ENCODE measurements around the gene CUL1.

CUL1 gene

GRCh38 chr7:148698397-148699023 lies at the start of gene CUL1:
Gene CUL1 (plus strand): TSS chr7:148698903. CDS start chr7:148730123, 31,220 bp downstream.
- peak; percentile 86 for DNase-seq (ENCODE audit: low read depth)

GRCh38 chr7:148650232-148650858 lies 48.4 kb upstream of the CUL1 start:
- DNase-seq (ENCODE audit: low read depth): no peak

- DNase-seq (ENCODE audit: low read depth): no peak
Measured at GRCh38 chr7:148652773-148653172, 45.9 kb upstream of the CUL1 start.

- no peak for DNase-seq (ENCODE audit: low read depth)
Measured at GRCh38 chr7:148657929-148658328, 40.8 kb upstream of the CUL1 start.

GRCh38 chr7:148661471-148661870 lies 37.2 kb upstream of the CUL1 start:
- no peak for DNase-seq (ENCODE audit: low read depth)

- no peak for DNase-seq (ENCODE audit: low read depth)
Measured at GRCh38 chr7:148662646-148663045, 36.1 kb upstream of the CUL1 start.

- DNase-seq (ENCODE audit: low read depth): no peak
Measured at GRCh38 chr7:148664324-148664723, 34.4 kb upstream of the CUL1 start.

- DNase-seq (ENCODE audit: low read depth): no peak
Measured at GRCh38 chr7:148665221-148665620, 33.5 kb upstream of the CUL1 start.

GRCh38 chr7:148669927-148670326 lies 28.8 kb upstream of the CUL1 start:
- no peak for DNase-seq (ENCODE audit: low read depth)

GRCh38 chr7:148670374-148670773 lies 28.3 kb upstream of the CUL1 start:
- DNase-seq (ENCODE audit: low read depth): no peak

- DNase-seq (ENCODE audit: low read depth): no peak
Measured at GRCh38 chr7:148670807-148671206, 27.9 kb upstream of the CUL1 start.

- no peak for DNase-seq (ENCODE audit: low read depth)
Measured at GRCh38 chr7:148672041-148672440, 26.7 kb upstream of the CUL1 start.

GRCh38 chr7:148674689-148675088 lies 24.0 kb upstream of the CUL1 start:
- DNase-seq (ENCODE audit: low read depth): no peak

- DNase-seq (ENCODE audit: low read depth): no peak
Measured at GRCh38 chr7:148676291-148676690, 22.4 kb upstream of the CUL1 start.

- DNase-seq (ENCODE audit: low read depth): no peak
Measured at GRCh38 chr7:148681821-148682220, 16.9 kb upstream of the CUL1 start.

GRCh38 chr7:148684289-148684830 lies 14.3 kb upstream of the CUL1 start:
- DNase-seq (ENCODE audit: low read depth): no peak

GRCh38 chr7:148686312-148686937 lies 12.3 kb upstream of the CUL1 start:
- no peak for DNase-seq (ENCODE audit: low read depth)

GRCh38 chr7:148687555-148687954 lies 11.1 kb upstream of the CUL1 start:
- no peak for DNase-seq (ENCODE audit: low read depth)

- no peak for DNase-seq (ENCODE audit: low read depth)
Measured at GRCh38 chr7:148688526-148688925, 10.2 kb upstream of the CUL1 start.

GRCh38 chr7:148693651-148694050 lies 5.1 kb upstream of the CUL1 start:
- no peak for DNase-seq (ENCODE audit: low read depth)

GRCh38 chr7:148694631-148695030 lies 4.1 kb upstream of the CUL1 start:
- no peak for DNase-seq (ENCODE audit: low read depth)

GRCh38 chr7:148695953-148696352 lies 2.8 kb upstream of the CUL1 start:
- DNase-seq (ENCODE audit: low read depth): no peak

- DNase-seq (ENCODE audit: low read depth): no peak
Measured at GRCh38 chr7:148696787-148697186, 1.9 kb upstream of the CUL1 start.

Data from T-helper 22 cell (primary cell).